Common myeloid progenitor, CD34-positive (primary cell): ENCODE measurements around the gene PIM2.

Experiments
- CTCF ChIA-PET: fragments of 350-600 bp; sonication (Branson Sonifier 250); formaldehyde crosslinking; loops from one replicate; lab custom pipeline; 2021; ENCODE audit warnings: antibody characterized with exemption; lab: Charles Lee
- POLR2A ChIA-PET: fragments of 350-600 bp; sonication (Branson Sonifier 250); formaldehyde crosslinking; loops from one replicate; lab custom pipeline; 2021; ENCODE audit warnings: antibody characterized with exemption; lab: Charles Lee
- DNase-seq, 3 donors: peaks; one replicate each; pipeline versions ENCODE4 v3.0.0 to v3.0.0-alpha.2; 2013
- H3K27ac ChIP-seq, 2 experiments: 1 replicate in 1 of 2; 2 replicates in 1 of 2; pipeline ENCODE4 v1.7.0; 2013; ENCODE audit warnings: inconsistent platforms in 2 of 2, low read length in 2 of 2, mild to moderate bottlenecking in 2 of 2, low read depth in 1 of 2, moderate library complexity in 1 of 2; ENCODE audit not compliant: severe bottlenecking in 2 of 2, insufficient read depth in 1 of 2, poor library complexity in 1 of 2
- H3K27me3 ChIP-seq, 5 experiments: replicated peaks in 2 of 5; 1 replicate in 3 of 5; 2 replicates in 2 of 5; pipeline versions ENCODE4 v1.6.1 to v1.7.0; 2013; ENCODE audit warnings: low read length in 4 of 5, mild to moderate bottlenecking in 2 of 5, moderate library complexity in 2 of 5, inconsistent platforms in 1 of 5; ENCODE audit not compliant: insufficient read depth in 5 of 5, control insufficient read depth in 4 of 5
- H3K36me3 ChIP-seq, 4 experiments: 1 replicate in 2 of 4; 2 replicates in 2 of 4; pipeline versions ENCODE4 v1.6.1 to v1.7.0; 2013; ENCODE audit warnings: low read length in 3 of 4, control low read depth in 1 of 4, mild to moderate bottlenecking in 1 of 4; ENCODE audit not compliant: control insufficient read depth in 4 of 4, insufficient read depth in 4 of 4
- H3K4me1 ChIP-seq, 4 experiments: 1 replicate in 3 of 4; 2 replicates in 1 of 4; pipeline versions ENCODE4 v1.6.1 to v1.7.1; 2013; ENCODE audit warnings: low read length in 3 of 4, mild to moderate bottlenecking in 3 of 4, control low read depth in 1 of 4, inconsistent platforms in 1 of 4, moderate library complexity in 1 of 4; ENCODE audit not compliant: control insufficient read depth in 4 of 4, insufficient read depth in 4 of 4; ENCODE audit errors: control extremely low read depth in 1 of 4
- H3K4me3 ChIP-seq, 7 experiments: 1 replicate in 4 of 7; 2 replicates in 3 of 7; pipeline versions ENCODE4 v1.5.1 to v1.7.0; 2013; ENCODE audit warnings: mild to moderate bottlenecking in 7 of 7, low read length in 6 of 7, moderate library complexity in 6 of 7, inconsistent platforms in 2 of 7, low read depth in 2 of 7, control low read depth in 1 of 7; ENCODE audit not compliant: insufficient read depth in 4 of 7, control insufficient read depth in 1 of 7; ENCODE audit errors: extremely low read depth in 1 of 7
- H3K9me3 ChIP-seq, 5 experiments: 1 replicate in 4 of 5; 2 replicates in 1 of 5; pipeline versions ENCODE4 v1.6.1 to v1.7.1; 2013; ENCODE audit warnings: low read length in 4 of 5, mild to moderate bottlenecking in 2 of 5, inconsistent platforms in 1 of 5, low read depth in 1 of 5, moderate library complexity in 1 of 5; ENCODE audit not compliant: control insufficient read depth in 4 of 5, insufficient read depth in 2 of 5; ENCODE audit errors: control extremely low read depth in 1 of 5
- whole genome bisulfite sequencing: methylation state at CpG from one replicate; pipeline ENCODE4 v1.1.5; 2013; ENCODE audit not compliant: insufficient coverage; 5-methylcytosine and 5-hydroxymethylcytosine counted together

The PIM2 gene

DNA sequence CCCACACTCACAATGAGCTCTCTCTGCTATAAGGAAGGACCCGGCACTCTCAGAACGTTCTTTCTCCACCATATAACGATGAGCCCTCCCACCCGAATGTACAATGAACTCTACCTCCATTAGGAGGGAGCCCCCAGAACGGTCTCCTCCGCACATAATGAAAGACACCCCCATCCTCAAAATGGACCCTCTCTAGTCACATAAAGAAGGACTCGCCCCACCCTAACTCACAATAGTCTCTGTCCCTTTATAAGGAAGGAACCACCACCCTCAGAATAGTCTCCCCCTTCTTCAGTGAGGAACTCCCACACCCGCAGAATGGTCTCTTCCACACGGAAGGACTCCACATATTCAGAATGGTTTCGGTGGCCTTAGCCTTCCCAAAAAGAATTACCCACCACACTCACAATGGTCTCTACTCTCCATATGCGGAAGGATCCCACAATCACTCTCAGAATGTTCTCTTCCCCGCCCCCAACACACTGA is 7.9 kb downstream of the PIM2 start:
- CTCF ChIA-PET = interaction anchor here (1.3 to 1.7 kb wide), 2 partner anchors 19 to 26 kb away, joined by 4 to 7 read pairs; no protein-coding TSS in a partner anchor
- Histone ChIP-seq H3K36me3 (peaks cover 6 to 38% (median 15%) of the 10 kb centered on the region in 4 experiments), H3K27ac (peak overlapping the region; percentile 83 to 91), H3K9me3 (no peaks in the 10 kb centered on the region), H3K27me3 (peaks cover 0 to 3% (median 0%) of the 10 kb centered on the region in 5 experiments), H3K4me1 (peaks cover 6 to 33% (median 14%) of the 10 kb centered on the region in 4 experiments), H3K4me3 (peak overlapping the region; percentile 58 to 93 (median 76))
- WGBS = 20% methylated on average over 11 of the region's 12 CpGs
- POLR2A ChIA-PET = interaction anchor here (0.6 to 1.9 kb wide), 3 partner anchors 13 to 27 kb away, joined by 3 to 12 read pairs (median 12); partner anchors contain the start of genes PQBP1 and TIMM17B
- peak in 1 of 3 donors; percentile 65 for DNase-seq

- ChIA-PET CTCF (interaction anchor here (0.6 to 0.8 kb wide), 2 partner anchors 44 to 63 kb away, joined by 3 read pairs; no protein-coding TSS in a partner anchor), POLR2A (no interaction called here)
- Histone ChIP-seq H3K27me3 (peaks cover 0 to 3% (median 0%) of the 10 kb centered on the region in 5 experiments), H3K9me3 (no peaks in the 10 kb centered on the region), H3K4me3 (no peak overlapping the region), H3K4me1 (peaks cover 6 to 21% (median 8%) of the 10 kb centered on the region in 4 experiments), H3K36me3 (peaks cover 2 to 33% (median 13%) of the 10 kb centered on the region in 4 experiments), H3K27ac (no peak overlapping the region)
- 91% methylated on average over 11 of the region's 17 CpGs for WGBS
- DNase-seq = no peak
These were observed 9.0 kb downstream of the PIM2 start for GRCh38 chrX:48909703-48910294.

- Histone ChIP-seq H3K27ac (no peak overlapping the region), H3K36me3 (peaks cover 0 to 30% (median 7%) of the 10 kb centered on the region in 4 experiments), H3K27me3 (peaks cover 0 to 3% (median 0%) of the 10 kb centered on the region in 5 experiments), H3K4me3 (no peak overlapping the region), H3K9me3 (no peaks in the 10 kb centered on the region), H3K4me1 (peaks cover 6 to 17% (median 7%) of the 10 kb centered on the region in 4 experiments)
- CTCF ChIA-PET = interaction anchor here (0.6 to 0.8 kb wide), 2 partner anchors 10 to 64 kb away, joined by 3 read pairs; no protein-coding TSS in a partner anchor
- POLR2A ChIA-PET = no interaction called here
- no CpG with 5 or more reads among the region's 1 CpG for WGBS
- no peak for DNase-seq
These were observed 10.2 kb downstream of the PIM2 start for GRCh38 chrX:48908600-48908999.

GRCh38 chrX:48905090-48905790 is 13.6 kb downstream of the PIM2 start:
- H3K4me3 ChIP-seq = no peak overlapping the region
- ChIA-PET POLR2A (interaction anchor here (0.9 kb wide), 1 partner anchor 8 kb away, joined by 4 read pairs; the partner anchor contains the start of genes PQBP1 and TIMM17B), CTCF (no interaction called here)
- no peaks in the 10 kb centered on the region for H3K27me3 ChIP-seq
- H3K4me1 ChIP-seq = peaks cover 0 to 3% (median under 1%) of the 10 kb centered on the region in 4 experiments
- H3K36me3 ChIP-seq = peaks cover 0 to 46% (median 19%) of the 10 kb centered on the region in 4 experiments
- H3K9me3 ChIP-seq = no peaks in the 10 kb centered on the region
- DNase-seq = no peak
- H3K27ac ChIP-seq = no peak overlapping the region
- 90% methylated on average over 20 of the region's 20 CpGs for WGBS

DNA sequence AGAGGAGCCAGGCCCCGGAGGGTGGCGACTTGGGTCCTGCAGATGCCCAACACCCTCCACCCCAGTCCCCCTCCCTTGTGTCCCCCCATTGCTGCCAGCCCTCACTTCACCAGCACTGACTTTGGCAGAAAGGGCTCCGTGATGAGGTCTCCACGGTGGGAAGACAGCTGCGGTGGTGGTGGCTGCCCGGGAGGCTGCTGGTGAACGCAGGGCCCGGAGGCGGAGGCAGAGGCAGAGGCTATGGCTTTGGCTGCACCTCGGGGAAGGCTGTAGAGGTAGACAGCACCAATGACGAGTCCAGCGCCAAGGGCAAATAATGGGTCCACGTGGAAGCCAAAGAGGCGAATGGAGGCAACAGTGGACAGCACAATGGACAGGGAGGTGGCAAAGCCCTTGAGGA is 14.2 kb downstream of the PIM2 start:
- peaks cover 0 to under 1% (median 0%) of the 10 kb centered on the region in 4 experiments for H3K4me1 ChIP-seq
- no peaks in the 10 kb centered on the region for H3K27me3 ChIP-seq
- peaks cover 0 to 46% (median 20%) of the 10 kb centered on the region in 4 experiments for H3K36me3 ChIP-seq
- no peak overlapping the region for H3K4me3 ChIP-seq
- CTCF ChIA-PET = interaction anchor here (1.6 kb wide), 1 partner anchor 13 kb away, joined by 3 read pairs; no protein-coding TSS in a partner anchor
- no peak overlapping the region for H3K27ac ChIP-seq
- POLR2A ChIA-PET = interaction anchor here (0.6 kb wide), 1 partner anchor 53 kb away, joined by 3 read pairs; no protein-coding TSS in a partner anchor
- WGBS = 92% methylated on average over 12 of the region's 14 CpGs
- no peaks in the 10 kb centered on the region for H3K9me3 ChIP-seq
- DNase-seq = no peak

GRCh38 chrX:48904180-48904579 is 14.6 kb downstream of the PIM2 start:
- H3K36me3 ChIP-seq = peaks cover 0 to 46% (median 21%) of the 10 kb centered on the region in 4 experiments
- WGBS = 90% methylated on average over 6 of the region's 8 CpGs
- H3K4me1 ChIP-seq = peaks cover 0 to 3% (median 0%) of the 10 kb centered on the region in 4 experiments
- ChIA-PET POLR2A (interaction anchor here (0.6 kb wide), 1 partner anchor 54 kb away, joined by 3 read pairs; no protein-coding TSS in a partner anchor), CTCF (interaction anchor here (1.6 to 1.7 kb wide), 2 partner anchors 13 to 42 kb away, joined by 3 to 5 read pairs; no protein-coding TSS in a partner anchor)
- H3K9me3 ChIP-seq = no peaks in the 10 kb centered on the region
- H3K4me3 ChIP-seq = no peak overlapping the region
- DNase-seq = no peak
- H3K27me3 ChIP-seq = no peaks in the 10 kb centered on the region
- H3K27ac ChIP-seq = no peak overlapping the region
